Thoracic aorta (tissue), 2 donors: ENCODE measurements around the gene LRP1B. TPM values are rescaled to one million over a fixed set of nuclear protein-coding genes. Genes with fewer than 3 reads are reported as not detected.

Source experiments
- ATAC-seq: fragments of 150-250 bp; one replicate; pipeline ENCODE4 v1.8.0; 2017; ENCODE audit warnings: low read depth; ENCODE audit not compliant: insufficient number of reproducible peaks, low FRiP score
- DNase-seq: peaks from one replicate; pipeline ENCODE4 v3.0.0-alpha.2; 2020; ENCODE audit warnings: low spot score
- H3K27ac ChIP-seq, 2 donors: fragments of 200-600 bp; sonication (generic); 1 replicate in 1 of 2; 2 replicates in 1 of 2; pipeline ENCODE4 v1.5.1; 2016; ENCODE audit warnings: mild to moderate bottlenecking in 2 of 2, moderate library complexity in 2 of 2
- H3K27me3 ChIP-seq: fragments of 200-600 bp; sonication (generic); replicated peaks from 2 replicates; pipeline ENCODE4 v1.6.0; 2016; ENCODE audit warnings: mild to moderate bottlenecking; ENCODE audit not compliant: insufficient read depth
- H3K36me3 ChIP-seq: fragments of 200-600 bp; sonication (generic); one replicate; pipeline ENCODE4 v1.5.1; 2016
- H3K4me1 ChIP-seq, 2 donors: fragments of 200-600 bp; sonication (generic); 1 replicate in 1 of 2; 2 replicates in 1 of 2; pipeline versions ENCODE4 v1.5.1 to v1.6.0; 2016; ENCODE audit warnings: low read depth in 2 of 2, mild to moderate bottlenecking in 1 of 2; ENCODE audit not compliant: control insufficient read depth in 1 of 2
- H3K4me3 ChIP-seq: fragments of 200-600 bp; sonication (generic); 2 replicates; pipeline ENCODE4 v1.5.1; 2016; ENCODE audit warnings: mild to moderate bottlenecking
- H3K9me3 ChIP-seq: fragments of 200-600 bp; sonication (generic); 2 replicates; pipeline ENCODE4 v1.5.1; 2016
- total RNA-seq, 2 donors: library from RNA; depleted of rRNA; stranded (reverse); fragments of >200 nt; gene quantifications; one replicate each; pipeline versions ENCODE4 v1.1.0 to v1.2.3, GENCODE V29; 2016
- TF ChIP-seq, protein P1 (sequence below): fragments of 200-600 bp; sonication (generic); IDR thresholded peaks from one replicate; pipeline ENCODE4 v1.5.1; 2019; ENCODE audit warnings: antibody characterized with exemption

Gene LRP1B
- total RNA-seq, 2 donors from 2014 or later = 0.27 to 0.28 TPM

DNA sequence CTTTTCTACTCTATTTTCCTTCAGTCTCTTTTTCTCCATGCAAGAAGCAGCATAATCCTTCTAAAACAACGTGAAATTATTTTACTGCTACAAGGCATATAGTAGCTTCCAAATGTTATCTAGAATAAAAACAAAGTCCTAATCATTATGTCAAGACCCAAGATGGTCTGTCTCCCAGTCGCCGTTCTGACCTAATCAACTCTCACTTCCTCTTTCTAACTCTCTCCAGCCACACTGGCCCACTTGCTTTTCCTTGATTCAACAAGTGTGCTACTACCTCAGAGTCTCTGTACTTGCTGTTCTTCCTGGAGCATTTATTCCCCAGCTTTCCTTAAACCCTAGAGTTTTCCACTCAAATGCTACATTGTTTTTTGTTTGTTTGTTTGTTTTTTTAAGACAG lies 1491.2 kb downstream of the LRP1B start:
- no peaks in the 10 kb centered on the region for H3K9me3 ChIP-seq
- H3K27ac ChIP-seq = no peak overlapping the region
- TF ChIP-seq, protein P1, sequence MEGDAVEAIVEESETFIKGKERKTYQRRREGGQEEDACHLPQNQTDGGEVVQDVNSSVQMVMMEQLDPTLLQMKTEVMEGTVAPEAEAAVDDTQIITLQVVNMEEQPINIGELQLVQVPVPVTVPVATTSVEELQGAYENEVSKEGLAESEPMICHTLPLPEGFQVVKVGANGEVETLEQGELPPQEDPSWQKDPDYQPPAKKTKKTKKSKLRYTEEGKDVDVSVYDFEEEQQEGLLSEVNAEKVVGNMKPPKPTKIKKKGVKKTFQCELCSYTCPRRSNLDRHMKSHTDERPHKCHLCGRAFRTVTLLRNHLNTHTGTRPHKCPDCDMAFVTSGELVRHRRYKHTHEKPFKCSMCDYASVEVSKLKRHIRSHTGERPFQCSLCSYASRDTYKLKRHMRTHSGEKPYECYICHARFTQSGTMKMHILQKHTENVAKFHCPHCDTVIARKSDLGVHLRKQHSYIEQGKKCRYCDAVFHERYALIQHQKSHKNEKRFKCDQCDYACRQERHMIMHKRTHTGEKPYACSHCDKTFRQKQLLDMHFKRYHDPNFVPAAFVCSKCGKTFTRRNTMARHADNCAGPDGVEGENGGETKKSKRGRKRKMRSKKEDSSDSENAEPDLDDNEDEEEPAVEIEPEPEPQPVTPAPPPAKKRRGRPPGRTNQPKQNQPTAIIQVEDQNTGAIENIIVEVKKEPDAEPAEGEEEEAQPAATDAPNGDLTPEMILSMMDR = no peak
- peaks cover 0 to 4% of the 10 kb centered on the region in 2 donors for H3K4me1 ChIP-seq
- DNase-seq (no peak), ATAC-seq (no peak)
- H3K36me3 ChIP-seq = no peaks in the 10 kb centered on the region
- no peaks in the 10 kb centered on the region for H3K27me3 ChIP-seq
- no peak overlapping the region for H3K4me3 ChIP-seq

DNA sequence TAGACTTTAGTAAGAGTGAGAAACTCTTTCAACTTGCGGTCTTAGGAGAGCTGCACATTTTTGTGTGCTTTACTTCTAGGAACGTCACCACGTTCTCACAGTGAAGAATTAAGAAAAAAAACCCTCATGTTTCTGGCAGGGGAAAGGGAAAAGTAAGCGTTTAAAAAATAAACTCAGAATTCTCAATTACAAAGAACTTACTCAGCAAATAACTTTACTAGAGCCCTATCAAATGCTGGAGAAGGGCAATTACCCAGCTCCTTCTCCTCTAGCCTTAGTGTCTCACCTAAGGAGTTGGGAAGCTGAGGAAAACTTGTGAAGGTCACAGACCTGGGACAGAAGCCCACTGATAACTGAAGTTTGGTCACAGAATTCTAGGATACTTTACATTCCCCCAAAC lies 1500.3 kb downstream of the LRP1B start:
- Histone ChIP-seq H3K27ac (no peak overlapping the region), H3K4me1 (no peaks in the 10 kb centered on the region), H3K9me3 (no peaks in the 10 kb centered on the region), H3K27me3 (no peaks in the 10 kb centered on the region), H3K4me3 (no peak overlapping the region), H3K36me3 (no peaks in the 10 kb centered on the region)
- no peak for DNase-seq
- TF ChIP-seq, protein P1 = no peak
- ATAC-seq = no peak

- Histone ChIP-seq H3K36me3 (no peaks in the 10 kb centered on the region), H3K4me3 (no peak overlapping the region), H3K4me1 (no peaks in the 10 kb centered on the region), H3K9me3 (no peaks in the 10 kb centered on the region), H3K27ac (no peak overlapping the region), H3K27me3 (no peaks in the 10 kb centered on the region)
- DNase-seq (no peak), ATAC-seq (no peak)
- TF ChIP-seq, protein P1 = no peak
These were observed 1502.9 kb downstream of the LRP1B start for GRCh38 chr2:140627885-140628284.

DNA sequence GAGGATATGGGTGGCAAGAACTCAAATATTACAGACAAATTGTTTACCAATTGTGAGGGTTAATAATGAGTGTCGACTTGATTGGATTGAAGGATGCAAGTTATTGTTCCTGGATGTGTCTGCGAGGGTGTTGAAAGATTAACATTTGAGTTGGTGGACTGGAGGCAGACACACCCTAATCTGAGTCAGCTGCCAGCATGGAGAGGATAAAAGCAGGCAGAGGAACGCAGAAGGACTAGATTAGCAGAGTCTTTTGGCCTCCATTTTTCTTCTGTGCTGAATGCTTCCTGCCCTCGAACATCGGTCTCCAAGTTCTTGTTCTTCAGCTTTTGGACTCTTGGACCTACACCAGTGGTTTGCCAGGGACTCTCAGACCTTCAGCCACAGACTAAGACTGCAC lies 1503.7 kb downstream of the LRP1B start:
- TF ChIP-seq, protein P1 = no peak
- no peaks in the 10 kb centered on the region for H3K9me3 ChIP-seq
- H3K4me1 ChIP-seq = no peaks in the 10 kb centered on the region
- DNase-seq (no peak), ATAC-seq (no peak)
- H3K27ac ChIP-seq = no peak overlapping the region
- H3K36me3 ChIP-seq = no peaks in the 10 kb centered on the region
- no peaks in the 10 kb centered on the region for H3K27me3 ChIP-seq
- no peak overlapping the region for H3K4me3 ChIP-seq

DNA sequence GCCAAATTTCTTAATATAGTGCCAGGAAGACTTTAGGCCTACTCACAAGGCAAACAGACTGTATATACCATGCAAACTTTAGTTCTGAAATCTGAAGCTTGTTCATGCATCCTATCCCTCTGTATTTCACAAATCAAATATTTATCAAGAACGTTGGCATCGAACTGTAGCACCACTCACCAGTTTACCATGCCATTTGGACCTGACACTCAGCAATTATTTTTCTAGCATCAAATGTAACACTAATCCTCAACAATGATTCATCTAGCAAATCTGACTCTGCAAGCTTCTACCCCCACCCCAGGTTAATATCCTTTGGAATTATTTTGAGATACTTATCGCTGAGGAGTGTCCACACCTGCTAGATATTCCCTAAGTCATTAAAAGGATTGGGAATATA lies 1506.6 kb downstream of the LRP1B start:
- TF ChIP-seq, protein P1 = no peak
- Histone ChIP-seq H3K27ac (no peak overlapping the region), H3K27me3 (no peaks in the 10 kb centered on the region), H3K36me3 (no peaks in the 10 kb centered on the region), H3K4me1 (no peaks in the 10 kb centered on the region), H3K9me3 (no peaks in the 10 kb centered on the region), H3K4me3 (no peak overlapping the region)
- DNase-seq (no peak), ATAC-seq (no peak)
